Measurements from ENCODE around the gene RPL38.

DNA sequence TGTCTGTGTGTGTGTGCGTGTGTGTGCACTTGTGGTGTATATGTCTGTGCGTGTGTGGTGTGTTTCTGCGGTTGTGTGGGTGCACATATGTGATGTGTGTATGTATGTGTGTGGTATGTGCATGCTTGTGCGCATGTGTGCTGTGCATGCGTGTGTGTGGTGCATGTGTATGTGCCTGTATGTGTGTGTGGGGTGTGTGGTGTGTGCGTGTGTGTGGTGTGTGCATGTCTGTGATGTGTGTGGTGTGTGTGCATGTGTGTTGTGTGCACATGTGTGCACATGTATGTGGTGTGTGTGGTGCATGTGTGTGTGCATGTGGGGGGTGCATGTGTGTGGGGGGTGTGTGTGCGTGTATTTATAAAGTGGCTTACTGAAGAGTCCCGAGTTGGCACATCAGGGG is 47.6 kb downstream of the RPL38 start:
- TF ChIP-seq CTCF (conservative IDR thresholded peaks at IDR 0.05; ENCODE audit: low read depth, low read length): no peak
- no peak for TF ChIP-seq EZH2 (IDR thresholded peaks at IDR 0.05; ENCODE audit: low read length, unreplicated experiment)
- no peak for TF ChIP-seq EZH2phosphoT487 (IDR thresholded peaks at IDR 0.05; ENCODE audit: borderline replicate concordance, low read length)
